GM18858 (cell line): ENCODE results near the gene PIGK.

Experiments used
- ATAC-seq: cut with Tn5 transposase; IDR thresholded peaks from one replicate; pipeline ENCODE4 v1.9.1; 2021; ENCODE audit not compliant: unreplicated experiment

The PIGK gene

DNA sequence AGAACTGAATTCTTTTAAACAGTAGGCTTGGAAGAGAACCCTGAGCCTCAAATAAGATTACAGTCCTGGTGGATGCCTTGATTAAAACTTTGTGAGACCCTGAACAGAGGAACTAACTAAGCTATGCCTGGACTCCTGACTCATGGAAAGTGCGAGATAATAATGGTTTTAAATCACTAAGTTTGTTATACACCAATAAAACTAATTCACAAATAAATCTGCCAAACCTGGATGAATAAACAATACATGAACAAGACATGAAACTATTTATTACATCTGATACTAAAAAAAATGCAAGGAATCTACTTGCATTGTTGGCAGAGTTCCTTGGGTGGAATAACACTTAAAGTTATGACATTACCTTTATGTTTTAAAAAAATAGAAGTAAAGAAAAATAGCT lies 118.4 kb downstream of the PIGK start:
- no peak for ATAC-seq

DNA sequence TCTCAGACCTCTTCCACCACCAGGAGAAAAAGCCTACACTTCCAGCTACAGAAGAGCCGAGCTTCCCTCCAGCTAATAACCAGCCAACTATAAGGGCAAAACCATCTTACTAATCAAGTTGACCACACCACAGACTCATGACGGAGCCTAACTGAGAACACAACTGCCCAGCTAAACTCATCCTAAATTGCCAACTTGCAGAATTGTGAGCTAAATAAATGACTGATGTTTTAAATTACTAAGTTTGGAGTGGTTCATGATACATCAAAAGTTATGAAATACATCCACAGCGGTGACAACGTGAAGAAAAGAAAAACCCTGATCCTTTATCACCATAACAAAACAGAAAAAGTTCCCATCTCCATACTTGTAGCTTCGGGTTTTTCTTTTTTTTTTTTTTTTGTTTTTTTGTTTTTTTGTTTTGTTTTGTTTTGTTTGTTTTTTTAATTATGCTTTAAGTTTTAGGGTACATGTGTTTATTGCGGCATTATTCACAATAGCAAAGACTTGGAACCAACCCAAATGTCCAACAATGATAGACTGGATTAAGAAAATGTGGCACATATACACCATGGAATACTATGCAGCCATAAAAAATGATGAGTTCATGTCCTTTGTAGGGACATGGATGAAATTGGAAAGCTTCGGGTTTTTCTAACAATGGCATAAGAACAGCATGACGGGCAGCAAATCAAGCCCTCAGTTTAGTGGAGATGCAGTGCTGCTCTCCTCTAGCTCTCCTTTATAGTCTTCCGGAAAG lies 122.6 kb downstream of the PIGK start:
- no peak for ATAC-seq

DNA sequence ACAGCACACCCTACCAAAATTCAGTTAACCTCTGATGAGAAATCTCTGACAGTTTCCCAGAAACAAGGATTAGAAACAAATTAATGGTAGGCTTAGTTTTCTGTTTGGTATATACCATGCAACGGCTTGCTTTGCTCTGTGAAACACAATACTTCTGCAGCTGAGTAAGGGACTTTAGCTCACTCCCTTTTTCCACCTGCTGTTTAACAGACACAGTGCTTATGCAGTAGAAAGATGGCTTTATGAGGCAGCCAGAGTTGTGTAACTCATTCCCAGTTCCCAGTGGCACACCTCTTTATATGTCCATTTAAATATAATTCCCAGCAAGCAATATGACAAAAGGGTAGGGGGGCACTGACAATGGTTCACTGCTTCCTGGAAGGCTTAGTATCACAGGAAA lies 124.0 kb downstream of the PIGK start:
- no peak for ATAC-seq

DNA sequence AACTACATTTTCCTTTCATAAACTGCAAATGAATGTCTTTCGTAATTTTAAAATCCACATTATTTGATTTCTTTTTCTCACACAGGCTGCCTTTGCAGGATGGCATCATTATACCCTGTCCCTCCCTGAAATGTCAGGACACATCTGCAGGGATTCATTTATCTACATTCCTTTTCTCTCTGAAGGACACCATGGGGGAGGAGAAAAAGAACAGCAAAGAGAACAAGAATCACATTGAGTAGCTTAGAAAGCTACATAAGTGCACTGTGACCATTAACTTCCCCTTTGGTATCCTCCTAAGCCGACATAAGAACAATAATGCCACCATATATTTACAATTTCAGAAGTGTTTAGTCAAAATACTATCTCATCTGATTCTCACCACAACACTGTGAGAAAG lies 129.5 kb downstream of the PIGK start:
- ATAC-seq, result no peak

DNA sequence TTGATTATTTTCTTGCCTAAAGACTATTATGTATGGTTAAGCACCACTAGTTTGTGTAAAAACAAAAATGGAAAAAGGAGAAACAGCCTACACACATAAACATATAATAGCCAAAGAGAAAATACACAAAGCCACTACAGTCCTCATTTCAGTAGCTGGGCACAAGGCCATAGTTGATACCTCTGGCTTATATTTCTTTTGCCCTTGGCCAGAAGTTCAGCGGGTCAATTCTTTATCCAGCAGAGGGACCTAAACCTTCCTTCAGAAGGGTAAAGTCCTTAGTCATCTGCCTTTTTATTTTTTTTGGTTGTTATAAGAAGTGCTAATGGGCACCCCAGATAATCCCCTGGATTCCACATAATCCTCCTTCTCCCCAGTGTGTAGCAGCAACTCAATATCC lies 134.1 kb downstream of the PIGK start:
- no peak for ATAC-seq

DNA sequence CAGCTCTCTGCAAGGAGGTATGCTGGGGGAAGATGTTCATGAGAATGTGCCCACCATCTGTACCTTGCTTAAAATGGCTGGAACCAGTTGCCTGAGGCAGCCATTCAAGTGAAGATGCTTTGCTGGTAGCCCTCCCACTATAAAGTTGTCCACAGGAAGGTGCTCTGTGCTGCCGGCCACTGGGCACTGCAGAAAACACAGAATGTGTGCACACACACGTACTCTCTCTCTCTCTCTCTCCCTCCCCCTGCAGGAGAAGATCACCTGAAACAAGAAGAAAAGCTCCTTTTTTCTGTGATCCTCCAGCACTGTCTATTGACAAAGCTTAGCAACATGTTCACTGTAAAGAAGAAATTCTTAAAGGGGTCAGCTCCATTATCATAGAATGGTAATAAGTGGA lies 134.8 kb downstream of the PIGK start:
- ATAC-seq, result no peak

DNA sequence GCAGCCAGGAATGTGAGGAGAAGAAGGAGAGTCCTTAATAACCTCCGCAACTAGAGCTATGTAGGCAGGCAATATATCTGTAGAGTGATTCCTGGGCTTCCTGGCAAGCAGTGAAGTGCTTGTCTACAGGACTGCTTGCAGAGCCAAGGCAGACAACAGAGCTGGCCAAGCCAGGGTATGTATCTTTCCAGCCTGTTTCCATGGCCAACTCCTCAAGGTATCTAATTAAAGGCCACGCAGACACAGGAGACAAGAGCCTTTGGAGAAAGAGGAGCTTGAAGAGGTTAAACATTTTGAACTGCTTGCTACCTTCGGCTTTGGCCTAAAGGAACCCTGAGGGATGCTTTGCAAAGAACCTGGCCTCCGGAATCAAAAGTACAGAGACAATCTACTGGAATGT lies 137.4 kb downstream of the PIGK start:
- no peak for ATAC-seq

DNA sequence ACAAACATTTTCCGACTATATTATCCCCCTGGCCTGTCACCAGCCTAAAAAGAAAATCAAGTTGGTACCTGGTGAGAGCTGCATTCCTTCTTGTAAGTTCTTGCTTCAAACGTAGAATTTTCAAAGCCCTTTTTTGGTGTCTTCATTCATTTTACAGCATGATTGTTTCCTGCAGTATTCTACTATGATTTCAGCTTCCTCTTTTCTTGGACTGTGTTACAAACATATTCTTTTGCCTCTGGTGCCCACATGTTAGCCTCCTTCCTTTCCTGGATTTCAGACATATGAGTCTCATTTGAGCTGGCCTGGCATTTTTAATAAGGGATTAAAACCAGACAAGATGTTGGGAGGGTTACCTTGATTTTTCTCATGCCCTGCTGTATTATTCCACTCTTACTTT lies 142.5 kb downstream of the PIGK start:
- no peak for ATAC-seq

DNA sequence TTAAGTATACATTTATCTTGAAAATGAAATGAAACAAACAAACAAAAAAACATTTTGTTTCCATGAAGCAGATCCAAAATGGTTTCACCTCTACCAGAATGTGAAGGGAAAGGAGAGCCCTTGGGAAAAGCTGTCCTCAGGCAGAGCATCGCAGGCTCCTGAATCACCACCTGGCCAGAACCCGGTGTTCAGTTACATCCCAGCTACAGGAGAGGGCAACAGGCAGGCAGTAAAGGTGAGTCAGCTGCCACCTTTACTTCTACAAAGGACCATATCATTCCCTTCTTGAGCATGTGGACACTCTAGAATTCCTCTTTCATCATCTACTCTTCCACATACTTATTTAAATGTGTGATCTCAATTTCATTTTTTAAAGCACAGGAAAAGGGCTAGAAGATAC lies 151.2 kb downstream of the PIGK start:
- no peak for ATAC-seq

DNA sequence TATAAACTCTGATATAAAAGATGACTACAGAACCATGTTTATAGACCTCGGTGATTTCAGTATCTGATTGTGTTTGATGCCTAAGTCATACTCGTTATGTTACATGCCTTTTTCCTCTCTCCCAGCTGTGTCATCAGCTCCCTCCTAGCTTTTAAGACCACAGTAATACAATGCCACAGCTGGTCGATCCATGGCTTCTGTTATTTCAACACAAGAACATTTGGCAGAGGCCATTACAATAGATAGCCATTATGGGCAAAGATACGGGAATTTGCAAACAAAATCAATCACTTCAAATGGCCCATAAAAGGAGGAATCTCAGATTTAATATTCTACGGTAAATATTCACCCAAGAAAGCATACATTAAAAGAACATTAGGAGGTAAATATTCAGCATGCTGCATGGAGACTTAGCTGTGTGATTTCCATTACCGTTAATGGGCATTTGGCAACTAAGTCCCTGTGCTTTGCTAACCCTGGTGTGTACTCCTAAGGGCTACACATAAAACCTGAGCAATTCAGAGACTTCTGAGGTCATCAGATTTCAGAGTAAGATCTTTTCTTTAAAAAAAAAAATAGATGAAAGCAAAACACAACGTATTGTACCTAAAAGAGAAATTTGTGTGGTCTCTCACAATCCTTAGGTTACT lies 153.4 kb downstream of the PIGK start:
- no peak for ATAC-seq

DNA sequence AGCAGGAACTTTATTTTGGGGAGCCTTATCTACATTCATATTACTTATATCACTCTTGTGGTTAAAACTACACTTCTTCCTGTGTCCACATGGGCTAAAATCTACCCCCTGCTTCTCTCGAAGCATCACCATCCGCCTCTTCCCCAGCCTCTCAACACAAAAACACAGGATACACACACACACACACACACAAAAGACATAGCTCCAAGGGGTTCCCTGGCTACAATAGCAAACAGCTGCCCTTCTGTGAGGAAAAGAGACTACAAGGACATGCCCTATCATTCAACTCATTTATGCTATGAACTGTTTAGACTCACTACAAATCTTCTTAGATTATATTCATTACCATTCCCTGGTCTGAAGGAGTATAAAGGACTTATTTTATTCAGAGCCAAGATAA lies 155.0 kb downstream of the PIGK start:
- no peak for ATAC-seq

DNA sequence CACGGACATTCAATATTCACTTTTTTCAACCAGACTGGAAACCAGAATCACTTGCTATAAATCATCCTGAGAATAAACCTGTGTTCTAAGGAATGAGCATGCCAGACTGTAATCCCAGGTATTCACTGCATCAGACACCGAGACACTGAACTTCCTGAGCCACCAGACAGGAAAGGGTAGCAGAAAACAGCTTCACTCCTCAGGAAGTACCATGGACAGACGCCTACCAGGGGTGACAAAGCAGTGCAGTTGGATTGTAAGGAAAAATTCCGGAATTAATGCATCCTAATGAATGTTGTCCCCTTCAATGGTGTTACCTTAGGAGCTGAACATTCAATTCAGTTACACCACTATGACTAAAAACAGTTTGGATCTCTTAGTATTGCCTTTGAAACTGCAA lies 156.1 kb downstream of the PIGK start:
- no peak for ATAC-seq

DNA sequence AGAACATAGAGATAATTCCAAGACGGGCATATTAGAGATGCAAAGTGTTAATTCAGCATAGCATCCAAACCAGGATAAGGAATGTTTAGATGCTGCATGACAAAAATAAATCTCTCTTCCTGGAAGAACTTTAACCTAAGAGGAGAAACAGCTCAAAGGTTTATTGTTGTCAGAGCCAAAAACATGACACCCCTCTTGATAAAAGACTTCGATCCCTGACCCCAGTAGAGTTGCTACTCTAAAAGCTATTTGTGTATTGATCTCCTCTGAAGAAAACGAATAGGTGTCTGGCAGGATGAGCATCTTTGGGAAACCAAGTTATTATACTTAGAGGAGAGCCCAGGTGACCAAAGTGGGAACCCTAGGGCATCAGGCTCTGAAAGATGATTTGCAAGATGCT lies 158.1 kb downstream of the PIGK start:
- ATAC-seq, result no peak

DNA sequence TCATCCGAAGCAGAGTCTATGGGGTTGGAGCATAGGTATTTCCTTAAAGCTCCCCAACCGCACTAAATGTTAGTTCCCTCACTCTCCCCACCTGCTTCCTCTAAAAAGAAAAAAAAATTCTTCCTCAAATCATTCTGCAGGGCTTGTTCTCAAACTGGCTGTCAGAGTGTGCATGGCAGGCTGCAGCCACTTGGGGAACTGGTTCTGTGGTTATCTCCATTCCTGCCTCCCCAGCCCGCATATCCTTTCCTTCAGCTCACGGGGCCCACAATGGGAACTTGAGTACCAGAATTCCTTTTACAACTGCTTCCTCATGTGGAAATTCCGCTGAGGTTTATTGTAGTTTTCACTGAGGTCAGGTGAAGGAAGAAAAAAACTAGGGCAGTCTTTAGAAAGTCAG lies 159.2 kb downstream of the PIGK start:
- ATAC-seq, result no peak

DNA sequence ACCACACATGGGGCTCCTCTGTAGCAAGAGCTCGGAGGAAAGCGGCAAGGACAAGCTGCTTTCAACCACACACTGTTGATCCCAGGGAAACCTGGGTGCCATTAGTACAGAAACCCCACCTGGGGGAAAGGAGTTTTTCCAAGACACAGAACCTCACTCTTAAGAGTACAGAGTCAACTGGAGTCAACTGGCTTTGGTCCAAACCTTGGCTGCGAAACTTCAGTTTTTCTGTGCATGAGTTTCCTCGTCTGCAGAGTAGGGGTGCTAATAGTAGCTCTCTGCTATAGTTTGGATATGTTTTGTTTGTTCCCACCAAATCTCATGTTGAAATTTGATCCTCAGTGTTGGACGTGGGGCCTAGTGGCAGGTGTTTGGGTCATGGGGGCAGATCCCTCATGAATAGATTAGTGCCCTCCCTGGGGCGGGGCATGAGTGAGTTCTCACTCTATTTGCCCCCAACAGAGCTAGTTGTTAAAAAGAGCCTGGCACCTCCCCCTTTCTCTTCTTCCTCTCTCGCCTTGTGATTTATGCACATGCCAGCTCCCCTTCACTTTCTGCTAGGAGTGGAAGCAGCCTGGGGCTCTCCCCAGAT lies 161.1 kb downstream of the PIGK start:
- ATAC-seq, result no peak

DNA sequence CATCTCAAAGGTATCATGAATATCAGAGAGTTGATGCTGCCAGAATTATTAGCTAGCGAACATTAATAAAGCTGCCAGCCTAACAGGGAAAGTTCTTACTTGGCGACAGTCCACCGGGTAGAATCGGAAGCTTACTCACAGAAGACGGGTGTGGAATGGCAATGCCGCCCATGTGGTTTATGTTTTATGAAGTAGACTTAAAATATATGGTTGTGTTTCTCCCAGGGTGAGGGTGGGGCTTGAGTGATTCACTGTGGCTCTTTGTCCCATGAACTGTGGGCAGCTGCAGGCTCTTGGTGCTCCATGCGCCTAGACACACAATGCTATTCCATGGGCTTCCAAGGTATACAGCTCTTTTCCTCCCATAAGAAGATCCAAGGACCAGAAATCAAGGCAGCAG lies 162.7 kb downstream of the PIGK start:
- ATAC-seq, result no peak

DNA sequence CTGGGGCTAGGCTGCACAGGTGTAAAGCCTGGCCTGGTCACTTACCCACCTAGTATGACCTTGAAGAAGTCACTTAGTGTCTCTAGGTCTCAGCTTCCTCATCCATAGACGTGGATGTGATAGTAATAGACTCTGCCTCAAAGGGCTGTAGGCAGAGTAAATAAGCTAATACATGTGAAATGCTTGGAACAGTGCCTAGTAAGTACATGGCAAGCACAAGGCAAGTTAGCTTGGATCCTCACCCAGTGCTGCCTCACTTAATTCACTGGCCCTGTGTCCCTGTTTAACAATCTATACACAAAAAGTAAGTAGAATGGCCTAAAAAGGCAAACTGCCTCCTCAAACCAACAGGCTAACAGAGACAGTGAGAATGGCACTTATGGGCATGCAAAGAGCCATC lies 167.8 kb downstream of the PIGK start:
- ATAC-seq, result no peak

DNA sequence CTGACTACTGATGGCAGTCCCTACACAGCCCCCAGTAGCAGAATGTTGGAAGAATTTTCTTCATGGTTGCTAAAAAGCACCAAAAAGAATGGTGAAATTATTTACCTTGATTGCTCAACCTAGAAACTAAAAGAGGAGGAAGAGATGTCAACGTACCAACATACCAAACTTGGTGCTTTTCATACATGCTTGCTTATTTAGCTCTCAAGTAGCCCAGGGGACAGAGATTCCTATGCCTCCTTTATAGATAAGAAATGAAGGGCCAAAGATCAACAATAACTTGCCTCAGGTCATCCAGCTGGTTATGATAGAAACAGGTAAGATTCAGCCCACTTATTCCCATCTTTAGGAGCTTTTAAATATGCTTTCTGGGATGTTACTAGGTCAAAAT lies 170.6 kb downstream of the PIGK start:
- no peak for ATAC-seq

DNA sequence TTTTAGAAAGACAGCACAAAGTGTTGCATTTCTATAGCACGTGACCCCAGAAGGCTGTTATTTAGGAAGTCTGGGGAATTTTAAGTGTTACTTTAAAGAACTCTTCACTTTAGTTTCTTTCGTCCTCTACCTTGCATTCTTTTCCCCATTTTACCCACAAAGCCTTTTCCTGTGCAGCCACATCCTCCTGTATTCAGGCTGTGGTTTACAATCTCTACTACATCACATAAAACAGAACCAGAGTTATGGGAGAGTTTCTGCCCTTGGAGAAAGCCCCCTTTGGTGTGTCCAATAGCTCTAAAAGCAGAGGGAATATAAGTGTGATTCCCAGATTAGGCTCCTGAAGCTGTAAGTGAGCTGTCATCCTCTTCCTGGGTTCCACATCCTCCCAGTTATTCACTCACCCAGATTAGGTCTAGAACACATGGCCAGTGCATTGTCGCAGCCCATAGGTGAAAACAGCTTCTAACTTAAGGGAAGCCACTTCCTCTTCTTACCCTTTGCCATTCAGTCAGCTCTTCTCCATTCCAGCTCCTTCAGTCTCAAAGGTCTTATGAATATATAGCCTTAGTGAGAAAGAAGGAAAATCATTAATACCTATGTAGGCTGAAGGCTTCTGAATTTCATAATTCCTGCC lies 171.1 kb downstream of the PIGK start:
- no peak for ATAC-seq

DNA sequence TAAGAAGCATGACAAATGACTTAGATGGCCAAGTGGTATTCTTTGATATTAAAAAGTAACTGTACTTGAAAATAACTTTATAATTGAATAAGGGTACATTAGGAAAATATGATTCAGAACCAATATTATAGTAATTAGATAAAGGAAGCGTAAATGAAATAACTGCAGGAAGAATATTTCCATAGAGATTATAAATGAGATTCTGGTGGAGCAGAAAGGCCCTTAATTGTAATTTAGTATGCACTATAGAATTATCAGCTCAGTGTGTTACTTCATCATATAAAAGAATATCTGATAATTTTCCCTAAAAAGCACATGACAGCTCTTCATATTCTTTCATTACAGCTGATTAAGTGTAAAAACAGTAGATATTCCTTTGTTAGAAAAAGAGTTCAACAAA lies 171.7 kb downstream of the PIGK start:
- no peak for ATAC-seq

DNA sequence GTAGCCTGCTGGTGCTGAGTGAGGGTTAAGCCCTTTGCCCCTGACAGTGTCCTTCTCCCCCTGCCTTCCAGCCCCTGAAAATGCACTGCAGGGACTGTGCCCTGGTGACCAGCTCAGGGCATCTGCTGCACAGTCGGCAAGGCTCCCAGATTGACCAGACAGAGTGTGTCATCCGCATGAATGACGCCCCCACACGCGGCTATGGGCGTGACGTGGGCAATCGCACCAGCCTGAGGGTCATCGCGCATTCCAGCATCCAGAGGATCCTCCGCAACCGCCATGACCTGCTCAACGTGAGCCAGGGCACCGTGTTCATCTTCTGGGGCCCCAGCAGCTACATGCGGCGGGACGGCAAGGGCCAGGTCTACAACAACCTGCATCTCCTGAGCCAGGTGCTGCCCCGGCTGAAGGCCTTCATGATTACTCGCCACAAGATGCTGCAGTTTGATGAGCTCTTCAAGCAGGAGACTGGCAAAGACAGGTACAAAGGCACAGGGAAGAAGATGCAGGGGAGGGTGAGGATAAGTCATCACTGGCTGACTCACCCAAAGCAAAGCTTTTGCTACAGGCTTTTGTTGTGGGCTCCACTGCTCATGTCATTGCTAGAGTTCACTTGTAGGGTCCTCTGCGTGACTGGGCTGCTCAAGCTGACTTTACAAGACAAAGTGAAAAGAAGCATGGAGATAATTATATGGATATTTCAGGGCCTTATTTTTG lies 174.9 kb downstream of the PIGK start:
- ATAC-seq, result no peak

DNA sequence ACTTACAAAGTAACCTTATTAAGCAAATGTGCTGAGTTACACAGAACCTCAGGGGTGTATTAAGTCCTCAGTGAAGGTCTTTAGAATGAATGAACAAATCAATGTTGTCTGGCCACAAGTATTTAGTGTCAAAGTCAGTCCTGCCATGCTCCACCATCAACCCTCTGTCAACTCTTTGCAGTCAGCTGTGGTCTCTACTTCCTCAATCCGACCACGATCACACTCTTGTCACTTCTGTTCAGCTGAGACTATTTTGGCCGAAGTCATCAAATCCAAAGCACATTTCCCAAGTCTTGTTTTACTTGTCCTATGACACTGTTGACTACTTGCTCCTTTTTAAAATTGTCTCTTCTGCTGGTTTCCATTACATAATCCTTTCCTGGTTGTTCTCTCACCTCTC lies 178.4 kb downstream of the PIGK start:
- ATAC-seq, result no peak
